HG03159 (cell line): ENCODE results near the gene WDR45B.

Experiments
- ATAC-seq: cut with Tn5 transposase; IDR thresholded peaks from one replicate; pipeline ENCODE4 v1.9.1; 2021; ENCODE audit warnings: mild to moderate bottlenecking, moderate library complexity; ENCODE audit not compliant: unreplicated experiment

WDR45B gene

GRCh38 chr17:82602986-82603710 lies 45.1 kb downstream of the WDR45B start:
- ATAC-seq, result no peak

DNA sequence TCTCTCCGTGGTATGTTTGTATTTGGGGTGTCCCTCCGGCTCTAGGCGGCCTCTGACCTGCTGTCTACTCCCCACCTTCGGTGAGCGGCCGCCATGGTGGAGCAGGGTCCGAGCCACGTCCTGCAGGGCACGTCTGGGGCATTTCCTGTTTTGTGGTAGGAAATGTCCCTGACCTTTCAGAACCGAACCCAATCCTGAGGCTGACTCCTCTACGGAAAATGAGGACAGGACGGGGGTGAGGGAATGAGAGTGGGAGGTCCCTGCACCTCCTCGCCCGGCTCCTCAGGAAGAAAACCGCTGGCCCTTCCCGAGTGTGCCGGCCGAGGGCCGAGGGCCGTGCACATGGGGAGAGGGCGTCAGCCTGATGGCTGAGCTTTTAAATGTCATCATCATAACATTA lies 45.8 kb downstream of the WDR45B start:
- no peak for ATAC-seq

GRCh38 chr17:82601447-82602000 lies 46.7 kb downstream of the WDR45B start:
- no peak for ATAC-seq

DNA sequence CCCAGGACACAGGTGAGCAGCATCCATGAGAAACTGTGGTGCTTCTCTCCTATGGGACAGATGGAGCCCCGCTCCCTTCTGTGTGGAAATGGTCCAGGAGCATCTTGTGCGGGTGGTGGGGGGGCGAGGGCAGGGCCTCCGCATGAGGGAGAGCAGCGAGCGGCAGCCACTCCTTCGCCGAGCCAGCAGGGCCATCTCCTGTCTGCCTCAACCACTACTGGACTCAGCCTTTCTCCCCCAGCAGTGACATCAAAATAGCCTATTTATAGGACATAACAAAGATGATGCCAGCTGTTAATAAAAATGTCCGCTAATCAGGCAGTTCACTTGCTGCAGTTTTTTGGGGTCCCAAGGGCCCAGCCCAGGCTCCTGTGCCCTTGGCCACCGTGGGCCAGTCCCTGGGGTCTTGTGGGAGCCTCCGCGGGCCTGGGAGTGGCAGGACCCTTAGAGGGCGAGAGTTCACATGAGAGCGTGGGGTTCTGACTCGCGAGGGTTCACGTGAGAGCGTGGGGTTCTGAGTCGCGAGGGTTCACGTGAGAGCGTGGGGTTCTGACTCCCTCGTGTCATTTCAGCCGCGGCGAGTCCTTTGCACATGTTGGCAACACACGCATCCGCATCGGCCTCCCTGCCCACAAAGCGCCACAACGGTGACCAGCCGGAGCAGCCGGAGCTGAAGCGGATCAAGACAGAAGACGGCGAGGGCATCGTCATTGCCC lies 47.4 kb downstream of the WDR45B start:
- no peak for ATAC-seq

- ATAC-seq, result no peak
Observed at GRCh38 chr17:82599674-82600661, 48.3 kb downstream of the WDR45B start.

DNA sequence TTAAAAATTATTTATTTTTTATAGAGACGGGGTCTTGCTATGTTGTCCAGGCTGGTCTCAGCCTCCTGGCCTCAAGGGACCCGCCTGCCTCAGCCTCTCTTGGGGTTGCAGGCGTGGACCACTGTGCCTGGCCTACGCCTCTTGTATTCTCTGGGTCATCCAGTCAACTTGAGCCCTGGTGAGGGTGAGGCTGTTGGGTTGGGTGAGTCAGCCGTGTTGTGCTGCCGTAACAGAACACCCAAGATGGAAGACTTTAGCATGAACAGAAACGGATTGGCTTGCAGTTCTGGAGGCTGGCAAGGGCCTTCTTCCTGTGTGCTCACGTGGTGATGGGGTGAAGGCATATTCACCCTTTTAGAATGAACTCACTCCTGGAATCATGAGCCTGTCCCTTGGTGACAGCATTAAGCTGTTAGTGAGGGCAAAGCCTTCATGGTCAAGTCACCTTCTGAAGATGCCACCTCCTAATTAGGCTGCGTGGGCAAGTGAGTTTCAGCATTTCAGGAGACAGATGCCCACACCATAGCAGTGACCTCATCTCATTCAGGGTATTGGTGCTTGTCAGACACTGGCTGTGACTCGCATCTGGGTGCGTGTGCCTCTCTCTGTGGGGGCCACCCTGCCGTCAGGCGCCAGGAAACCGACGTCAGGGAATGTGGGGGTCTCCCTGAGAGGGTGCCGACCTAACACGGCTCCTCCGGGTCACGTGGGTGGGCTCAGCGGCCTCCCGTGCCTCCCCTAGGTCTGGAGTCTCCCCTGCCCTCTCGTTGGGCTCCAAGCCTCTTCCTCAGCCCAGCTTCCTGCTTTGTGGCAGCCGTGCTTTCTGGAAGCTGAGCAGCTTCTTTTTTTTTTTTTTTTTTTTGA lies 49.8 kb downstream of the WDR45B start:
- no peak for ATAC-seq

GRCh38 chr17:82596837-82597672 lies 51.2 kb downstream of the WDR45B start:
- no peak for ATAC-seq

- ATAC-seq, result no peak
Observed at GRCh38 chr17:82596296-82596695, 51.9 kb downstream of the WDR45B start.

GRCh38 chr17:82595893-82596292 lies 52.4 kb downstream of the WDR45B start:
- ATAC-seq, result no peak

DNA sequence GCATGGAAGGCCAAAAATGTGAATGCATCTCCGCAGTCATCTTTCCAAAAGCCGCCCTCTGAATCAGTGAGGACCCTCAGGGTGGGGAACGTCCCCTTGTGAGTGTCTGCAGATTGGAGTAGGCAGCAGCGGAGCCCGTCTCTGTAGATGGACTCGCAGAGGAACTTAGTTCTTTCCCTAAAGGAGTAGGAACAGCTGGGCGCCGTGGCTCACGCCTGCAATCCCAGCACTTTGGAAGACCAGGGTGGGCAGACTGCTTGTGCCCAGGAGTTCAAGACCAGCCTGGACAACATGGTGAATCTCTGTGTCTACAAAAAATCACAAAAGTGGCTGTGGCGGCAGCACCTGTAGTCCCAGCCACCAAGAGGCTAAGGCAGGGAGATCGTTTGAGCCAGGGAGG lies 53.7 kb downstream of the WDR45B start:
- no peak for ATAC-seq

- no peak for ATAC-seq
Observed at GRCh38 chr17:82593590-82594087, 54.6 kb downstream of the WDR45B start.

GRCh38 chr17:82592767-82593589 lies 55.3 kb downstream of the WDR45B start:
- ATAC-seq, result no peak

GRCh38 chr17:82592289-82592766 lies 55.9 kb downstream of the WDR45B start:
- ATAC-seq, result no peak

- no peak for ATAC-seq
Observed at GRCh38 chr17:82590881-82591539, 57.2 kb downstream of the WDR45B start.

- no peak for ATAC-seq
Observed at GRCh38 chr17:82590216-82590615, 58.0 kb downstream of the WDR45B start.

GRCh38 chr17:82589851-82590180 lies 58.4 kb downstream of the WDR45B start:
- no peak for ATAC-seq
